HEK293 (cell line): ENCODE data around the gene GCFC2.

Source experiments
- CTCF ChIA-PET: fragments of 350-600 bp; formaldehyde crosslinking; extraction: SDS; loops from one replicate; lab custom pipeline; 2021; ENCODE audit warnings: antibody characterized with exemption; lab: Yijun Ruan, JAX
- POLR2A ChIA-PET: fragments of 300-600 bp; formaldehyde crosslinking; extraction: SDS; loops from one replicate; lab custom pipeline; 2020; ENCODE audit warnings: antibody characterized with exemption, inconsistent platforms; lab: Yijun Ruan, JAX
- H3K27ac ChIP-seq: fragments of 200-500 bp; sonication (Bioruptor generic); 2 replicates; pipeline ENCODE4 v1.5.1; 2014; ENCODE audit warnings: low read depth, low read length, control low read depth, inconsistent platforms; ENCODE audit errors: extremely low read depth
- H3K36me3 ChIP-seq, 2 experiments: fragments of 200-500 bp in 1 of 2; sonication (Bioruptor generic) in 1 of 2; 1 replicate in 1 of 2; 2 replicates in 1 of 2; pipeline ENCODE4 v1.5.1; 2014 to 2017; ENCODE audit warnings: inconsistent platforms in 2 of 2, low read length in 2 of 2; ENCODE audit not compliant: control insufficient read depth in 2 of 2, insufficient read depth in 1 of 2
- H3K4me1 ChIP-seq: fragments of 200-500 bp; sonication (Bioruptor generic); 2 replicates; pipeline ENCODE4 v1.5.1; 2014; ENCODE audit warnings: mild to moderate bottlenecking, low read length, inconsistent platforms; ENCODE audit not compliant: control insufficient read depth, insufficient read depth
- H3K4me3 ChIP-seq: 2 replicates; pipeline ENCODE4 v1.5.1; 2011; ENCODE audit warnings: low read depth, mild to moderate bottlenecking, control low read depth, low read length, moderate library complexity
- H3K9me3 ChIP-seq: fragments of 200-500 bp; sonication (Bioruptor generic); 2 replicates; pipeline ENCODE4 v1.5.1; 2014; ENCODE audit warnings: low read depth, low read length, inconsistent platforms; ENCODE audit not compliant: control insufficient read depth, insufficient read depth
- ELK4 ChIP-seq: IDR thresholded peaks from 2 replicates; pipeline ENCODE4 v1.6.1; 2011; ENCODE audit warnings: mild to moderate bottlenecking, low read depth, low read length, borderline replicate concordance
- GLI4 ChIP-seq: fragments of 450-650 bp; formaldehyde crosslinking; IDR thresholded peaks from 2 replicates; pipeline ENCODE4 v1.5.1; 2016; ENCODE audit warnings: missing biosample characterization, missing genetic modification characterization
- HOXC10 ChIP-seq: sonication (generic); formaldehyde crosslinking; IDR thresholded peaks from 2 replicates; pipeline ENCODE4 v1.8.1; 2023; ENCODE audit warnings: mild to moderate bottlenecking, missing genetic modification reagents
- MEIS1 ChIP-seq: sonication (generic); formaldehyde crosslinking; IDR thresholded peaks from 2 replicates; pipeline ENCODE4 v1.8.1; 2022; ENCODE audit warnings: missing genetic modification reagents, mild to moderate bottlenecking, borderline replicate concordance
- ZBTB10 ChIP-seq: fragments of 450-650 bp; formaldehyde crosslinking; IDR thresholded peaks from 2 replicates; pipeline ENCODE4 v1.5.1; 2016; ENCODE audit warnings: missing biosample characterization, missing genetic modification characterization
- ZBTB11 ChIP-seq: fragments of 450-650 bp; formaldehyde crosslinking; conservative IDR thresholded peaks from 2 replicates; pipeline ENCODE4 v1.5.1; 2016; ENCODE audit warnings: low read depth, missing biosample characterization, missing genetic modification characterization
- ZNF24 ChIP-seq: fragments of 450-650 bp; formaldehyde crosslinking; IDR thresholded peaks from 2 replicates; pipeline ENCODE4 v1.5.1; 2016; ENCODE audit warnings: missing biosample characterization, missing genetic modification characterization
- ZNF341 ChIP-seq: fragments of 450-650 bp; formaldehyde crosslinking; IDR thresholded peaks from 2 replicates; pipeline ENCODE4; 2016; ENCODE audit warnings: low read depth, missing biosample characterization, missing genetic modification characterization
- ZNF48 ChIP-seq: fragments of 450-650 bp; formaldehyde crosslinking; IDR thresholded peaks from 2 replicates; pipeline ENCODE4 v1.5.1; 2016; ENCODE audit warnings: missing biosample characterization, missing genetic modification characterization
- ZNF530 ChIP-seq: fragments of 450-650 bp; formaldehyde crosslinking; IDR thresholded peaks from 2 replicates; pipeline ENCODE4 v1.5.1; 2016; ENCODE audit warnings: low read depth, missing biosample characterization, missing genetic modification characterization
- ZNF561 ChIP-seq: fragments of 450-650 bp; IDR thresholded peaks from 2 replicates; pipeline ENCODE4 v1.5.1; 2018; ENCODE audit warnings: missing biosample characterization, missing genetic modification characterization, borderline replicate concordance
- ZNF580 ChIP-seq: fragments of 450-650 bp; formaldehyde crosslinking; IDR thresholded peaks from 2 replicates; pipeline ENCODE4 v1.5.1; 2016; ENCODE audit warnings: missing biosample characterization, missing genetic modification characterization
- ZNF585B ChIP-seq: fragments of 450-650 bp; formaldehyde crosslinking; IDR thresholded peaks from 2 replicates; pipeline ENCODE4 v1.5.1; 2016; ENCODE audit warnings: missing biosample characterization, missing genetic modification characterization
- ZNF704 ChIP-seq: fragments of 450-650 bp; formaldehyde crosslinking; IDR thresholded peaks from 2 replicates; pipeline ENCODE4 v1.5.1; 2016; ENCODE audit warnings: missing biosample characterization, missing genetic modification characterization
- ZSCAN23 ChIP-seq: fragments of 450-650 bp; formaldehyde crosslinking; IDR thresholded peaks from 2 replicates; pipeline ENCODE4 v1.5.1; 2016; ENCODE audit warnings: missing biosample characterization, missing genetic modification characterization

The GCFC2 gene

GRCh38 chr2:75646090-75646582, 64.6 kb downstream of the GCFC2 start (continued):
- TF ChIP-seq ELK4 (no peak), ZNF580 (tag by site-specific recombination) (no peak), ZNF704 (tag by site-specific recombination) (no peak), HOXC10 (CRISPR knock-in tag) (no peak), ZBTB10 (no peak), ZBTB11 (tag by site-specific recombination) (no peak), ZNF530 (tag by site-specific recombination) (no peak), ZSCAN23 (no peak)
- TF ChIP-seq, all 188 proteins: peak for 0

GRCh38 chr2:75645643-75646042, 65.1 kb downstream of the GCFC2 start:
- ChIA-PET CTCF (interaction anchor here (1.4 kb wide), 1 partner anchor 18 kb away, joined by 4 read pairs; no protein-coding TSS in a partner anchor), POLR2A (no interaction called here)
- no peaks in the 10 kb centered on the region for H3K9me3 ChIP-seq
- peaks cover 22 to 25% of the 10 kb centered on the region in 2 experiments for H3K36me3 ChIP-seq
- TF ChIP-seq ZNF341 (tag by site-specific recombination) (no peak), GLI4 (no peak)
- TF ChIP-seq, all 188 proteins: peak for 0
- no peaks in the 10 kb centered on the region for H3K4me1 ChIP-seq
- H3K4me3 ChIP-seq = no peak overlapping the region
- H3K27ac ChIP-seq = no peak overlapping the region

GRCh38 chr2:75643980-75644379, 66.7 kb downstream of the GCFC2 start:
- peaks cover 6 to 10% of the 10 kb centered on the region in 2 experiments for H3K36me3 ChIP-seq
- TF ChIP-seq ZNF48 (tag by site-specific recombination) = no peak
- TF ChIP-seq ZNF24 (tag by site-specific recombination) = no peak
- TF ChIP-seq ZNF561 (tag by site-specific recombination) = no peak
- no peak for TF ChIP-seq MEIS1
- TF ChIP-seq ZNF585B (tag by site-specific recombination) = no peak

More at GRCh38 chr2:75643980-75644379, 66.7 kb downstream of the GCFC2 start:
- POLR2A ChIA-PET = no interaction called here
- no peaks in the 10 kb centered on the region for H3K9me3 ChIP-seq
- CTCF ChIA-PET = interaction anchor here (0.5 kb wide), 1 partner anchor 12 kb away, joined by 11 read pairs; no protein-coding TSS in a partner anchor
- H3K27ac ChIP-seq = no peak overlapping the region
- H3K4me1 ChIP-seq = no peaks in the 10 kb centered on the region
- H3K4me3 ChIP-seq = no peak overlapping the region
